K562 (cell line): Measurements from ENCODE around the gene RSPH6A. TPM values are rescaled to one million over a fixed set of nuclear protein-coding genes. Genes with fewer than 3 reads are reported as not detected.
A peak's percentile ranks its signal among the peaks of the same experiment; 100 is the strongest.

Source experiments
- ADNP ChIP-seq: fragments of 200-800 bp; sonication (Bioruptor generic); IDR thresholded peaks from 2 replicates; pipeline ENCODE4 v1.6.1; 2016; ENCODE audit warnings: missing genetic modification characterization, missing compliant biosample characterization
- ARID2 ChIP-seq: fragments of 450-650 bp; IDR thresholded peaks from 2 replicates; pipeline ENCODE4 v1.6.1; 2017; ENCODE audit warnings: antibody characterized with exemption, mild to moderate bottlenecking
- DACH1 ChIP-seq: fragments of 450-650 bp; IDR thresholded peaks from 2 replicates; pipeline ENCODE4 v1.6.1; 2018; ENCODE audit not compliant: partially characterized antibody
- HCFC1 ChIP-seq: IDR thresholded peaks from 2 replicates; pipeline ENCODE4 v1.6.1; 2012; ENCODE audit warnings: low read depth, low read length, improper control_type of control experiment
- HIVEP1 ChIP-seq: fragments of 250-450 bp; sonication (Bioruptor Pico); IDR thresholded peaks from 2 replicates; pipeline ENCODE4 v1.4.0; 2020; ENCODE audit warnings: mild to moderate bottlenecking
- IRF2 ChIP-seq: sonication (generic); formaldehyde crosslinking; IDR thresholded peaks from 2 replicates; pipeline ENCODE4 v1.8.1; 2022; ENCODE audit warnings: mild to moderate bottlenecking, missing genetic modification reagents
- NFYB ChIP-seq: IDR thresholded peaks from 2 replicates; pipeline ENCODE4 v1.6.1; 2011; ENCODE audit warnings: mild to moderate bottlenecking, moderate library complexity; ENCODE audit not compliant: insufficient read length; ENCODE audit errors: extremely low read depth
- TCF3 ChIP-seq: sonication (generic); formaldehyde crosslinking; IDR thresholded peaks from 2 replicates; pipeline ENCODE4 v1.4.0; 2020; ENCODE audit warnings: mild to moderate bottlenecking, missing genetic modification reagents
- ZNF184 ChIP-seq: sonication (generic); formaldehyde crosslinking; IDR thresholded peaks from 2 replicates; pipeline ENCODE4 v1.5.0; 2020; ENCODE audit warnings: missing genetic modification reagents
- ZNF324 ChIP-seq: fragments of 250-450 bp; sonication (Bioruptor Pico); IDR thresholded peaks from 2 replicates; pipeline ENCODE4 v1.4.0; 2020; ENCODE audit warnings: mild to moderate bottlenecking
- ZNF79 ChIP-seq: fragments of 250-450 bp; sonication (Bioruptor Pico); IDR thresholded peaks from 2 replicates; pipeline ENCODE4 v1.4.0; 2020; ENCODE audit warnings: low read depth, mild to moderate bottlenecking, moderate library complexity
- polyA plus RNA-seq, 8 experiments: library from polyadenylated mRNA; depleted of rRNA in 4 of 8; stranded (reverse) in 5 of 8; unstranded in 3 of 8; fragments of >200 nt; fragmentation: Nextera tagmentation in 2 of 8; fragmentation: Illumina TruSeq in 1 of 8; extraction: Ambion mirVana in 2 of 8; extraction: Trizol in 1 of 8; gene quantifications; 2 replicates each; pipeline versions ENCODE4 v1.2.1 to v1.2.3, GENCODE V29; 2011 to 2014; ENCODE audit warnings: inconsistent platforms in 1 of 8, missing spikeins in 1 of 8
- total RNA-seq, 7 experiments: library from RNA; depleted of rRNA in 6 of 7; stranded (reverse); fragments of >200 nt in 6 of 7; fragmentation: Illumina TruSeq in 2 of 7; extraction: Trizol in 2 of 7; gene quantifications; 2 replicates each; pipeline versions ENCODE4 v1.2.1 to v1.2.3, GENCODE V29; 2011 to 2021; ENCODE audit warnings: low replicate concordance in 1 of 7
- TF ChIP-seq, protein P1 (sequence below): fragments of 250-450 bp; sonication (Bioruptor Pico); IDR thresholded peaks from 2 replicates; pipeline ENCODE4 v1.4.0; 2020; ENCODE audit warnings: mild to moderate bottlenecking, moderate library complexity
- TF ChIP-seq, protein P2 (sequence below), 2 experiments: fragments of 150-350 bp in 1 of 2; IDR thresholded peaks; 2 replicates each; pipeline ENCODE4 v1.6.1; 2012 to 2016; ENCODE audit warnings: low read depth in 2 of 2, low read length in 2 of 2, mild to moderate bottlenecking in 1 of 2, moderate library complexity in 1 of 2
- TF ChIP-seq, protein P3 (sequence below): fragments of 250-450 bp; sonication (Bioruptor Pico); IDR thresholded peaks from 2 replicates; pipeline ENCODE4 v1.6.1; 2021; ENCODE audit warnings: mild to moderate bottlenecking
- TF ChIP-seq, protein P4 (sequence below): sonication (generic); formaldehyde crosslinking; IDR thresholded peaks from 2 replicates; pipeline ENCODE4 v1.8.0; 2023; ENCODE audit warnings: mild to moderate bottlenecking, missing genetic modification reagents
- TF ChIP-seq, protein P5 (sequence below): fragments of 250-450 bp; sonication (Bioruptor Pico); IDR thresholded peaks from 2 replicates; pipeline ENCODE4 v1.5.0; 2020; ENCODE audit warnings: mild to moderate bottlenecking, borderline replicate concordance

The RSPH6A gene
- total and polyA plus RNA-seq, 9 of the 15 experiments (the other 6 are each of a cell fraction or from before 2014, with no cell fraction given): 0.03 to 0.15 (median 0.07) TPM; not detected in 5

DNA sequence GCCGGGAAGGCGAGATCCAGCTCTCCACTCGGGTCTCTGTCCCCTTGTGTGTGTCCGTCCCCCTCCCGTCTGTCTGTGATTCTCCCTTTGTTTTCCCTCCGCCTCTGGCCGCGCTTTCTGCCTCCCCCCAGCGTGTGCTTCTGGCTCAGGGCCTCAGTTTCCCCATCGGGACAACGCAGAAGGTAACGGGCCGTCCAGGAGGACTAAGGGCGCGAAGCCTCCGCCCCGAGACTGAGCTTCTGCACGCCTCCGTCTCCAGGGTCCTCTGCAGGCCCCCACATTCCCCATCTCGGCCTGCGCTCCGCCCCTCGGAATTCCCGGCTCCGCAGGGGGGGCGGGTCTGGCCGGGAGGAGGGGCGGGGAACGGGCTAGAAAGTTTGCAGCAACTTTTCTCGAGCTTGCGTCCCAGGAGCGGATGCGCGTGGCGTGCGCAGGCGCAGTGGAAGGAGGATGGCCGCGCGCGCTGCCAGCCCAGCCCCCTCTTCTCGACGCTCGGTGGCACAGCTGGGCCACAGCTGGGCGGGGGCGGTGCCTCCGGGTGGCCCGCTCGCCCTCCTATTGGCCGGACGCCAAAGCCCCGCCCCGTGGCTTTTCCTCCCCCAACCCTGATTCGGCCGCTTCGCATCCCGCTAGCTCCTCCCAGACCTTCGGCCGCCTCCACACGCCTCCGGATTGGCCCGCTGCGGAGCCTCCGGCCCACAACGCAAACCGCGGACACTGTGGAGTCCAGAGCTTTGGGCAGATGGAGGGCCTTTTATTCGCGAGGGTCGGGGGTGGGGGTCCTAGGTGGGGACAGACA is 45.9 kb downstream of the RSPH6A start, which contains the start of gene SIX5 (continued):
- TF ChIP-seq ADNP (tag) (no peak), ARID2 (no peak), DACH1 (peak; percentile 100), HCFC1 (peak; percentile 43), TCF3 (CRISPR knock-in tag) (peak; percentile 59), IRF2 (CRISPR knock-in tag) (no peak), ZNF79 (no peak), HIVEP1 (CRISPR knock-in tag) (peak; percentile 6; the same call in 1 of the 2 replicates), ZNF184 (no peak), NFYB (peak; percentile 52), ZNF324 (CRISPR knock-in tag) (no peak)
- TF ChIP-seq, protein P1, sequence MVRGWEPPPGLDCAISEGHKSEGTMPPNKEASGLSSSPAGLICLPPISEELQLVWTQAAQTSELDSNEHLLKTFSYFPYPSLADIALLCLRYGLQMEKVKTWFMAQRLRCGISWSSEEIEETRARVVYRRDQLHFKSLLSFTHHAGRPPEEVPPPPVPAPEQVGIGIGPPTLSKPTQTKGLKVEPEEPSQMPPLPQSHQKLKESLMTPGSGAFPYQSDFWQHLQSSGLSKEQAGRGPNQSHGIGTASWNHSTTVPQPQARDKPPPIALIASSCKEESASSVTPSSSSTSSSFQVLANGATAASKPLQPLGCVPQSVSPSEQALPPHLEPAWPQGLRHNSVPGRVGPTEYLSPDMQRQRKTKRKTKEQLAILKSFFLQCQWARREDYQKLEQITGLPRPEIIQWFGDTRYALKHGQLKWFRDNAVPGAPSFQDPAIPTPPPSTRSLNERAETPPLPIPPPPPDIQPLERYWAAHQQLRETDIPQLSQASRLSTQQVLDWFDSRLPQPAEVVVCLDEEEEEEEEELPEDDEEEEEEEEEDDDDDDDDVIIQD: no peak
- TF ChIP-seq, protein P2, sequence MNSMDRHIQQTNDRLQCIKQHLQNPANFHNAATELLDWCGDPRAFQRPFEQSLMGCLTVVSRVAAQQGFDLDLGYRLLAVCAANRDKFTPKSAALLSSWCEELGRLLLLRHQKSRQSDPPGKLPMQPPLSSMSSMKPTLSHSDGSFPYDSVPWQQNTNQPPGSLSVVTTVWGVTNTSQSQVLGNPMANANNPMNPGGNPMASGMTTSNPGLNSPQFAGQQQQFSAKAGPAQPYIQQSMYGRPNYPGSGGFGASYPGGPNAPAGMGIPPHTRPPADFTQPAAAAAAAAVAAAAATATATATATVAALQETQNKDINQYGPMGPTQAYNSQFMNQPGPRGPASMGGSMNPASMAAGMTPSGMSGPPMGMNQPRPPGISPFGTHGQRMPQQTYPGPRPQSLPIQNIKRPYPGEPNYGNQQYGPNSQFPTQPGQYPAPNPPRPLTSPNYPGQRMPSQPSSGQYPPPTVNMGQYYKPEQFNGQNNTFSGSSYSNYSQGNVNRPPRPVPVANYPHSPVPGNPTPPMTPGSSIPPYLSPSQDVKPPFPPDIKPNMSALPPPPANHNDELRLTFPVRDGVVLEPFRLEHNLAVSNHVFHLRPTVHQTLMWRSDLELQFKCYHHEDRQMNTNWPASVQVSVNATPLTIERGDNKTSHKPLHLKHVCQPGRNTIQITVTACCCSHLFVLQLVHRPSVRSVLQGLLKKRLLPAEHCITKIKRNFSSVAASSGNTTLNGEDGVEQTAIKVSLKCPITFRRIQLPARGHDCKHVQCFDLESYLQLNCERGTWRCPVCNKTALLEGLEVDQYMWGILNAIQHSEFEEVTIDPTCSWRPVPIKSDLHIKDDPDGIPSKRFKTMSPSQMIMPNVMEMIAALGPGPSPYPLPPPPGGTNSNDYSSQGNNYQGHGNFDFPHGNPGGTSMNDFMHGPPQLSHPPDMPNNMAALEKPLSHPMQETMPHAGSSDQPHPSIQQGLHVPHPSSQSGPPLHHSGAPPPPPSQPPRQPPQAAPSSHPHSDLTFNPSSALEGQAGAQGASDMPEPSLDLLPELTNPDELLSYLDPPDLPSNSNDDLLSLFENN (IDR thresholded peaks at IDR 0.05; ENCODE audit: low read depth in 2 of 2, low read length in 2 of 2): no peak
- TF ChIP-seq, protein P3, sequence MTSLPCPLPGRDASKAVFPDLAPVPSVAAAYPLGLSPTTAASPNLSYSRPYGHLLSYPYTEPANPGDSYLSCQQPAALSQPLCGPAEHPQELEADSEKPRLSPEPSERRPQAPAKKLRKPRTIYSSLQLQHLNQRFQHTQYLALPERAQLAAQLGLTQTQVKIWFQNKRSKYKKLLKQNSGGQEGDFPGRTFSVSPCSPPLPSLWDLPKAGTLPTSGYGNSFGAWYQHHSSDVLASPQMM (CRISPR knock-in tag): no peak
- TF ChIP-seq, protein P4, sequence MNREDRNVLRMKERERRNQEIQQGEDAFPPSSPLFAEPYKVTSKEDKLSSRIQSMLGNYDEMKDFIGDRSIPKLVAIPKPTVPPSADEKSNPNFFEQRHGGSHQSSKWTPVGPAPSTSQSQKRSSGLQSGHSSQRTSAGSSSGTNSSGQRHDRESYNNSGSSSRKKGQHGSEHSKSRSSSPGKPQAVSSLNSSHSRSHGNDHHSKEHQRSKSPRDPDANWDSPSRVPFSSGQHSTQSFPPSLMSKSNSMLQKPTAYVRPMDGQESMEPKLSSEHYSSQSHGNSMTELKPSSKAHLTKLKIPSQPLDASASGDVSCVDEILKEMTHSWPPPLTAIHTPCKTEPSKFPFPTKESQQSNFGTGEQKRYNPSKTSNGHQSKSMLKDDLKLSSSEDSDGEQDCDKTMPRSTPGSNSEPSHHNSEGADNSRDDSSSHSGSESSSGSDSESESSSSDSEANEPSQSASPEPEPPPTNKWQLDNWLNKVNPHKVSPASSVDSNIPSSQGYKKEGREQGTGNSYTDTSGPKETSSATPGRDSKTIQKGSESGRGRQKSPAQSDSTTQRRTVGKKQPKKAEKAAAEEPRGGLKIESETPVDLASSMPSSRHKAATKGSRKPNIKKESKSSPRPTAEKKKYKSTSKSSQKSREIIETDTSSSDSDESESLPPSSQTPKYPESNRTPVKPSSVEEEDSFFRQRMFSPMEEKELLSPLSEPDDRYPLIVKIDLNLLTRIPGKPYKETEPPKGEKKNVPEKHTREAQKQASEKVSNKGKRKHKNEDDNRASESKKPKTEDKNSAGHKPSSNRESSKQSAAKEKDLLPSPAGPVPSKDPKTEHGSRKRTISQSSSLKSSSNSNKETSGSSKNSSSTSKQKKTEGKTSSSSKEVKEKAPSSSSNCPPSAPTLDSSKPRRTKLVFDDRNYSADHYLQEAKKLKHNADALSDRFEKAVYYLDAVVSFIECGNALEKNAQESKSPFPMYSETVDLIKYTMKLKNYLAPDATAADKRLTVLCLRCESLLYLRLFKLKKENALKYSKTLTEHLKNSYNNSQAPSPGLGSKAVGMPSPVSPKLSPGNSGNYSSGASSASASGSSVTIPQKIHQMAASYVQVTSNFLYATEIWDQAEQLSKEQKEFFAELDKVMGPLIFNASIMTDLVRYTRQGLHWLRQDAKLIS: no peak
- TF ChIP-seq, protein P5, sequence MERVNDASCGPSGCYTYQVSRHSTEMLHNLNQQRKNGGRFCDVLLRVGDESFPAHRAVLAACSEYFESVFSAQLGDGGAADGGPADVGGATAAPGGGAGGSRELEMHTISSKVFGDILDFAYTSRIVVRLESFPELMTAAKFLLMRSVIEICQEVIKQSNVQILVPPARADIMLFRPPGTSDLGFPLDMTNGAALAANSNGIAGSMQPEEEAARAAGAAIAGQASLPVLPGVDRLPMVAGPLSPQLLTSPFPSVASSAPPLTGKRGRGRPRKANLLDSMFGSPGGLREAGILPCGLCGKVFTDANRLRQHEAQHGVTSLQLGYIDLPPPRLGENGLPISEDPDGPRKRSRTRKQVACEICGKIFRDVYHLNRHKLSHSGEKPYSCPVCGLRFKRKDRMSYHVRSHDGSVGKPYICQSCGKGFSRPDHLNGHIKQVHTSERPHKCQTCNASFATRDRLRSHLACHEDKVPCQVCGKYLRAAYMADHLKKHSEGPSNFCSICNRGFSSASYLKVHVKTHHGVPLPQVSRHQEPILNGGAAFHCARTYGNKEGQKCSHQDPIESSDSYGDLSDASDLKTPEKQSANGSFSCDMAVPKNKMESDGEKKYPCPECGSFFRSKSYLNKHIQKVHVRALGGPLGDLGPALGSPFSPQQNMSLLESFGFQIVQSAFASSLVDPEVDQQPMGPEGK (CRISPR knock-in tag): no peak
